Left colon (tissue), 2 donors: Measurements from ENCODE around the gene COA8. TPM values are rescaled to one million over a fixed set of nuclear protein-coding genes. Genes with fewer than 3 reads are reported as not detected.
A peak's percentile ranks its signal among the peaks of the same experiment; 100 is the strongest.

Source experiments
- ATAC-seq: fragments of 200-7000 bp; cut with Tn5 transposase; one replicate; pipeline ENCODE4 v1.9.1; 2020; ENCODE audit warnings: mild to moderate bottlenecking, moderate library complexity
- DNase-seq, 2 donors: peaks; one replicate each; pipeline ENCODE4 v3.0.0-alpha.2; 2020
- intact Hi-C, 2 donors: fragments of 100-400 bp; cut with DNase I in 1 of 2; cut with micrococcal nuclease in 1 of 2; formaldehyde crosslinking; loops; one replicate each; pipeline versions ENCODE4 v1.11.2 to v1.14.0; 2022; cut with DNase I, micrococcal nuclease
- total RNA-seq, 2 donors: library from RNA; stranded (reverse); fragmentation: NEBNext Ultra II Directional; extraction: Animal tissue kit (Norgen Biotek cat#: 25700); gene quantifications; one replicate each; pipeline ENCODE4 v1.2.1, GENCODE V29; 2021
- donor health status: DM: no; HTN: no; CAD: no.
- donor health status: DM: yes; HTN: yes; CAD: no.

The COA8 gene
- total RNA-seq, 2 donors from 2014 or later = 27.4 to 33.4 TPM

- no peak for ATAC-seq
- no peak for DNase-seq
These were observed 4.5 kb upstream of the COA8 start for GRCh38 chr14:103558071-103558882.

GRCh38 chr14:103559766-103560165 lies 3.0 kb upstream of the COA8 start:
- intact Hi-C loops = no loop called here
- no peak for DNase-seq
- ATAC-seq = no peak

More at GRCh38 chr14:103558071-103558882, 4.5 kb upstream of the COA8 start:
- intact Hi-C loops = no loop called here

GRCh38 chr14:103560691-103561090 lies 2.1 kb upstream of the COA8 start:
- no peak for DNase-seq
- intact Hi-C loops = no loop called here
- no peak for ATAC-seq

GRCh38 chr14:103561381-103562178 lies 1.2 kb upstream of the COA8 start:
- ATAC-seq (peak; percentile 49), DNase-seq (peak in 1 of 2 donors; percentile 53)
- intact Hi-C loops = no loop called here

- intact Hi-C loops = no loop called here
- DNase-seq = no peak
- no peak for ATAC-seq
These were observed 656 bp upstream of the COA8 start for GRCh38 chr14:103562179-103562428.

GRCh38 chr14:103563226-103563620 lies 463 bp downstream of the COA8 start:
- no peak for ATAC-seq
- intact Hi-C loops = no loop called here
- no peak for DNase-seq

GRCh38 chr14:103563844-103564505 lies 1.2 kb downstream of the COA8 start:
- no peak for ATAC-seq
- intact Hi-C loops = no loop called here
- no peak for DNase-seq

GRCh38 chr14:103568952-103569351 lies 6.2 kb downstream of the COA8 start:
- no peak for DNase-seq
- intact Hi-C loops = no loop called here
- no peak for ATAC-seq

GRCh38 chr14:103569408-103569807 lies 6.6 kb downstream of the COA8 start:
- intact Hi-C loops = no loop called here
- no peak for DNase-seq
- ATAC-seq = no peak

GRCh38 chr14:103574104-103574503 lies 11.3 kb downstream of the COA8 start:
- intact Hi-C loops = loop anchor here in 1 of 2 donors (10.0 kb wide), 2 partner anchors 51 to 141 kb away; partner anchors contain the start of genes KLC1, XRCC3 and ZFYVE21
- ATAC-seq (no peak), DNase-seq (no peak)

- no peak for DNase-seq
- ATAC-seq = no peak
- intact Hi-C loops = loop anchor here in 1 of 2 donors (10.0 kb wide), 2 partner anchors 50 to 140 kb away; partner anchors contain the start of genes KLC1, XRCC3 and ZFYVE21
These were observed 12.0 kb downstream of the COA8 start for GRCh38 chr14:103574707-103575285.

GRCh38 chr14:103576371-103577024 lies 13.7 kb downstream of the COA8 start:
- intact Hi-C loops = loop anchor here in 1 of 2 donors (10.0 kb wide), 2 partner anchors 48 to 138 kb away; partner anchors contain the start of genes KLC1, XRCC3 and ZFYVE21
- ATAC-seq (peak; percentile 95), DNase-seq (peak; percentile 93 to 98)

- ATAC-seq (no peak), DNase-seq (no peak)
These were observed 15.8 kb downstream of the COA8 start for GRCh38 chr14:103578401-103579075.

GRCh38 chr14:103581206-103581605 lies 18.4 kb downstream of the COA8 start:
- intact Hi-C loops = no loop called here
- no peak for ATAC-seq
- DNase-seq = no peak

More at GRCh38 chr14:103578401-103579075, 15.8 kb downstream of the COA8 start:
- intact Hi-C loops = loop anchor here in 1 of 2 donors (10.0 kb wide), 2 partner anchors 46 to 136 kb away; partner anchors contain the start of genes KLC1, XRCC3 and ZFYVE21

- peak; percentile 94 for ATAC-seq
- peak; percentile 51 to 64 for DNase-seq
- intact Hi-C loops = no loop called here
These were observed 19.4 kb downstream of the COA8 start for GRCh38 chr14:103581954-103582703.

GRCh38 chr14:103584326-103584915 lies 21.7 kb downstream of the COA8 start:
- intact Hi-C loops = no loop called here
- no peak for DNase-seq
- no peak for ATAC-seq

GRCh38 chr14:103593577-103593976 lies 30.8 kb downstream of the COA8 start:
- ATAC-seq = no peak
- no peak for DNase-seq
- intact Hi-C loops = no loop called here
